IMR-90 (cell line): ENCODE results near the gene PRR5L. TPM values are rescaled to one million over a fixed set of nuclear protein-coding genes. Genes with fewer than 3 reads are reported as not detected.
A peak's percentile ranks its signal among the peaks of the same experiment; 100 is the strongest.

ENCODE experiments used
- ATAC-seq: fragments of 200-7000 bp; cut with Tn5 transposase; 2 replicates; pipeline ENCODE4 v1.9.1; 2020; ENCODE audit warnings: low read depth, mild to moderate bottlenecking, moderate library complexity
- BruUV-seq: library from RNA; stranded (reverse); fragments of 400-500 nt; replicated peaks from 2 replicates; lab custom pipeline; 2021; lab: Mats Ljungman, UMichigan
- CTCF ChIA-PET: fragments of 300-600 bp; formaldehyde crosslinking; extraction: SDS; loops from one replicate; lab custom pipeline; 2021; ENCODE audit warnings: antibody characterized with exemption; lab: Yijun Ruan, JAX
- POLR2A ChIA-PET: fragments of 300-600 bp; sonication (Branson Sonifier 250); formaldehyde crosslinking; loops from one replicate; lab custom pipeline; 2022; ENCODE audit warnings: antibody characterized with exemption; ENCODE audit not compliant: unreplicated experiment; lab: Charles Lee
- DNase-seq: peaks from one replicate; pipeline ENCODE4 v3.0.0; 2013
- H2AFZ ChIP-seq: replicated peaks from 2 replicates; pipeline ENCODE3; 2013; ENCODE audit warnings: low read length, mild to moderate bottlenecking; ENCODE audit not compliant: poor library complexity
- H2AK5ac ChIP-seq: 2 replicates; pipeline ENCODE4 v1.6.1; 2013; ENCODE audit warnings: low read depth, low read length, inconsistent platforms
- H2AK9ac ChIP-seq: replicated peaks from 2 replicates; pipeline ENCODE3; 2013; ENCODE audit warnings: mild to moderate bottlenecking, low read depth, low read length, moderate library complexity; ENCODE audit not compliant: poor library complexity
- H2BK120ac ChIP-seq: 2 replicates; pipeline ENCODE4 v1.6.1; 2013; ENCODE audit warnings: low read depth, low read length, inconsistent platforms
- H2BK15ac ChIP-seq: 3 replicates; pipeline ENCODE4 v1.6.1; 2013; ENCODE audit warnings: low read depth, low read length, inconsistent platforms
- H2BK20ac ChIP-seq: 2 replicates; pipeline ENCODE4 v1.6.1; 2013; ENCODE audit warnings: low read depth, mild to moderate bottlenecking, inconsistent platforms, low read length, moderate library complexity
- H2BK5ac ChIP-seq: 2 replicates; pipeline ENCODE4 v1.6.1; 2013; ENCODE audit warnings: mild to moderate bottlenecking, low read depth, low read length, inconsistent platforms; ENCODE audit not compliant: poor library complexity, severe bottlenecking
- H3K14ac ChIP-seq: replicated peaks from 2 replicates; pipeline ENCODE4 v1.6.1; 2013; ENCODE audit warnings: low read depth, low read length, inconsistent platforms
- H3K18ac ChIP-seq: 2 replicates; pipeline ENCODE4 v1.6.1; 2013; ENCODE audit warnings: low read depth, low read length, control low read depth
- H3K23ac ChIP-seq: 2 replicates; pipeline ENCODE4 v1.6.1; 2013; ENCODE audit warnings: low read depth, low read length, inconsistent platforms
- H3K27ac ChIP-seq: 2 replicates; pipeline ENCODE4 v1.5.1; 2013; ENCODE audit warnings: mild to moderate bottlenecking, control low read depth, low read length; ENCODE audit not compliant: insufficient read depth
- H3K27me3 ChIP-seq: 2 replicates; pipeline ENCODE4 v1.6.1; 2013; ENCODE audit warnings: low read length; ENCODE audit not compliant: control insufficient read depth, insufficient read depth
- H3K36me3 ChIP-seq: 2 replicates; pipeline ENCODE4 v1.6.1; 2013; ENCODE audit warnings: low read length, mixed read lengths; ENCODE audit not compliant: control insufficient read depth, insufficient read depth
- H3K4ac ChIP-seq: 2 replicates; pipeline ENCODE4 v1.6.1; 2013; ENCODE audit warnings: low read depth, low read length, inconsistent platforms
- H3K4me1 ChIP-seq: 2 replicates; pipeline ENCODE4 v1.6.1; 2013; ENCODE audit warnings: low read length, mixed read lengths; ENCODE audit not compliant: control insufficient read depth, insufficient read depth
- H3K4me2 ChIP-seq: 2 replicates; pipeline ENCODE4 v1.6.1; 2013; ENCODE audit warnings: low read depth, mild to moderate bottlenecking, control low read depth, low read length, moderate library complexity
- H3K4me3 ChIP-seq: 2 replicates; pipeline ENCODE4 v1.5.1; 2013; ENCODE audit warnings: low read depth, mild to moderate bottlenecking, control low read depth, low read length, moderate library complexity; ENCODE audit not compliant: insufficient read depth
- H3K56ac ChIP-seq: 2 replicates; pipeline ENCODE4 v1.6.1; 2013; ENCODE audit warnings: low read length, inconsistent platforms; ENCODE audit not compliant: insufficient read depth; ENCODE audit errors: extremely low read depth
- H3K79me1 ChIP-seq, 2 experiments: 2 replicates each; pipeline ENCODE4 v1.6.1; 2013; ENCODE audit warnings: low read length in 2 of 2, inconsistent platforms in 1 of 2, low read depth in 1 of 2
- H3K9ac ChIP-seq: 2 replicates; pipeline ENCODE4 v1.6.1; 2013; ENCODE audit warnings: low read depth, low read length, control low read depth
- H3K9me1 ChIP-seq: 2 replicates; pipeline ENCODE4 v1.6.1; 2013; ENCODE audit warnings: low read length, inconsistent platforms; ENCODE audit not compliant: insufficient read depth
- H3K9me3 ChIP-seq: 2 replicates; pipeline ENCODE4 v1.6.1; 2013; ENCODE audit warnings: low read length; ENCODE audit not compliant: control insufficient read depth, insufficient read depth
- H4K20me1 ChIP-seq: 2 replicates; pipeline ENCODE4 v1.6.1; 2013; ENCODE audit warnings: low read length, inconsistent platforms; ENCODE audit not compliant: insufficient read depth
- H4K5ac ChIP-seq: 2 replicates; pipeline ENCODE4 v1.6.1; 2013; ENCODE audit warnings: mild to moderate bottlenecking, low read depth, low read length, control low read depth
- H4K8ac ChIP-seq, 2 experiments: 2 replicates each; pipeline ENCODE4 v1.6.1; 2013; ENCODE audit warnings: low read depth in 2 of 2, low read length in 2 of 2, control low read depth in 1 of 2, inconsistent platforms in 1 of 2
- H4K91ac ChIP-seq: 2 replicates; pipeline ENCODE4 v1.6.1; 2013; ENCODE audit warnings: low read depth, low read length, inconsistent platforms; ENCODE audit not compliant: insufficient read depth
- CEBPB ChIP-seq: IDR thresholded peaks from 2 replicates; pipeline ENCODE4 v1.6.1; 2012; ENCODE audit warnings: low read depth, low read length, improper control_type of control experiment
- CHD1 ChIP-seq: IDR thresholded peaks from 2 replicates; pipeline ENCODE4 v1.6.1; 2012; ENCODE audit warnings: low read depth, low read length, improper control_type of control experiment
- FOS ChIP-seq: fragments of 150-350 bp; IDR thresholded peaks from 2 replicates; pipeline ENCODE4 v1.6.1; 2016; ENCODE audit warnings: low read depth, low read length
- MAFK ChIP-seq: IDR thresholded peaks from 2 replicates; pipeline ENCODE4 v1.6.1; 2012; ENCODE audit warnings: low read depth, low read length, improper control_type of control experiment
- MXI1 ChIP-seq: IDR thresholded peaks from 2 replicates; pipeline ENCODE4 v1.6.1; 2012; ENCODE audit warnings: low read depth, mild to moderate bottlenecking, low read length, moderate library complexity, borderline replicate concordance
- POLR2A ChIP-seq: IDR thresholded peaks from 2 replicates; pipeline ENCODE4 v1.6.1; 2012; ENCODE audit warnings: mild to moderate bottlenecking, low read depth, low read length
- RCOR1 ChIP-seq: IDR thresholded peaks from 2 replicates; pipeline ENCODE4 v1.6.1; 2012; ENCODE audit warnings: mild to moderate bottlenecking, low read length, improper control_type of control experiment; ENCODE audit not compliant: insufficient replicate concordance
- SMC3 ChIP-seq: fragments of 150-350 bp; IDR thresholded peaks from 2 replicates; pipeline ENCODE4 v1.6.1; 2016; ENCODE audit warnings: low read depth, mild to moderate bottlenecking, antibody characterized with exemption, low read length, moderate library complexity
- WGBS, 2 experiments: methylation state at CpG; one replicate each; pipeline versions ENCODE4 v1.1.5 to v1.1.7; 2013; ENCODE audit warnings: missing lambda C conversion rate in 2 of 2; ENCODE audit not compliant: insufficient read length in 1 of 2; ENCODE audit errors: extremely low coverage in 2 of 2; 5-methylcytosine and 5-hydroxymethylcytosine counted together
- dilution Hi-C: fragments of 300-500 bp; cut with HindIII; formaldehyde crosslinking; loops from one replicate; pipeline ENCODE4 v1.14.3; 2018; ENCODE audit warnings: low sequenced_read_pairs; ENCODE audit not compliant: unreplicated experiment
- in situ Hi-C: fragments of 300-500 bp; cut with MboI; formaldehyde crosslinking; loops from 3 replicates; pipeline ENCODE4 v1.14.3; 2019; ENCODE audit warnings: low sequenced_read_pairs, inconsistent platforms, mixed read lengths
- intact Hi-C: fragments of 100-400 bp; cut with micrococcal nuclease; formaldehyde crosslinking; loops from 2 replicates; pipeline ENCODE4 v1.10.0; 2022
- polyA plus RNA-seq, 3 experiments: library from polyadenylated mRNA; depleted of rRNA; stranded (reverse); fragments of >200 nt; gene quantifications; 2 replicates each; pipeline ENCODE4 v1.2.3, GENCODE V29; 2012; ENCODE audit warnings: low replicate concordance in 1 of 3
- total RNA-seq: library from RNA; depleted of rRNA; stranded (reverse); fragments of >200 nt; gene quantifications from 2 replicates; pipeline ENCODE4 v1.2.3, GENCODE V29; 2012
- TF ChIP-seq, protein P1 (sequence below): conservative IDR thresholded peaks from 2 replicates; pipeline ENCODE4 v1.5.1; 2012; ENCODE audit warnings: mild to moderate bottlenecking, low read depth, low read length, improper control_type of control experiment
- TF ChIP-seq, protein P2 (sequence below): fragments of 150-350 bp; IDR thresholded peaks from 2 replicates; pipeline ENCODE4 v1.6.1; 2016; ENCODE audit warnings: low read depth, mild to moderate bottlenecking, low read length, moderate library complexity, borderline replicate concordance

The PRR5L gene
- total and polyA plus RNA-seq, 2 of the 4 experiments (the other 2 are of a cell fraction) = 2.9 to 3.6 TPM

DNA sequence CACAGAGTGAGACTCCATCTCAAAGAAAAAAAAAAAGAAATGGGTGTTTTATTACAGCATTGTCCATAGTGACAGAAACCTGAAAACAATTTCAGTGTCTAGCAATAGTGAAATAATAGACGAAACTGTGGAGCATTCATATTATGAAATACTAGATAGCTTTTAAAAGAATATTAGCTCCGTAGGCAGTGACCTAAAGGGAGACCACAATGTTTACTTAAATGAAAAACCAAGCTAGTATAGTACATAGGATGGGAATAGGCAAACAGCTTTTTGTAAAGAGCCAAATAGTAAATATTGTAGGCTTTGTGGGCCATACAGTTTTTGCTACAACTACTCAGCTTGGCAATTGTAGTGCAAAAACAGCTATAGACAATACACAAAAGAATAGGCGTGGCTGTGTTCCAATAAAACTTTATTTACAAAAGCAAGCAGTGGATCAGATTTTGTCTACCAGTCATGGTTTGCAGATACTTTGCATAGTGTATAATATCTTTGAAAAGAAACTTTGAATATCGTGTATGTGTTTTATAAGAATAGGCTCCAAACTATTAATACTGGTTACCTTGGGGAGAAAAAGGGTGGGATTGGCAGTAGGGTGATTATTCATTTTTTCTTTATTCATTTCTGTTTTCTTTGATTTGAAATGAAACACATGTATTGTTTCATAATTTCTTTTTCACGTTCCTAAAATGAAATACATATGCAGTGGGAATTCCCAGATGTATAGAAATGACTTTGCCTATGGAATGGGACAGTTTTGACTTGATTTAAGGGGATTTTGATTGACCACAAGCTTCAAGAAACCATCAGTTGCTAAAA, 50.7 kb downstream of the PRR5L start (continued):
- TF ChIP-seq, protein P1, sequence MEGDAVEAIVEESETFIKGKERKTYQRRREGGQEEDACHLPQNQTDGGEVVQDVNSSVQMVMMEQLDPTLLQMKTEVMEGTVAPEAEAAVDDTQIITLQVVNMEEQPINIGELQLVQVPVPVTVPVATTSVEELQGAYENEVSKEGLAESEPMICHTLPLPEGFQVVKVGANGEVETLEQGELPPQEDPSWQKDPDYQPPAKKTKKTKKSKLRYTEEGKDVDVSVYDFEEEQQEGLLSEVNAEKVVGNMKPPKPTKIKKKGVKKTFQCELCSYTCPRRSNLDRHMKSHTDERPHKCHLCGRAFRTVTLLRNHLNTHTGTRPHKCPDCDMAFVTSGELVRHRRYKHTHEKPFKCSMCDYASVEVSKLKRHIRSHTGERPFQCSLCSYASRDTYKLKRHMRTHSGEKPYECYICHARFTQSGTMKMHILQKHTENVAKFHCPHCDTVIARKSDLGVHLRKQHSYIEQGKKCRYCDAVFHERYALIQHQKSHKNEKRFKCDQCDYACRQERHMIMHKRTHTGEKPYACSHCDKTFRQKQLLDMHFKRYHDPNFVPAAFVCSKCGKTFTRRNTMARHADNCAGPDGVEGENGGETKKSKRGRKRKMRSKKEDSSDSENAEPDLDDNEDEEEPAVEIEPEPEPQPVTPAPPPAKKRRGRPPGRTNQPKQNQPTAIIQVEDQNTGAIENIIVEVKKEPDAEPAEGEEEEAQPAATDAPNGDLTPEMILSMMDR = no peak

DNA sequence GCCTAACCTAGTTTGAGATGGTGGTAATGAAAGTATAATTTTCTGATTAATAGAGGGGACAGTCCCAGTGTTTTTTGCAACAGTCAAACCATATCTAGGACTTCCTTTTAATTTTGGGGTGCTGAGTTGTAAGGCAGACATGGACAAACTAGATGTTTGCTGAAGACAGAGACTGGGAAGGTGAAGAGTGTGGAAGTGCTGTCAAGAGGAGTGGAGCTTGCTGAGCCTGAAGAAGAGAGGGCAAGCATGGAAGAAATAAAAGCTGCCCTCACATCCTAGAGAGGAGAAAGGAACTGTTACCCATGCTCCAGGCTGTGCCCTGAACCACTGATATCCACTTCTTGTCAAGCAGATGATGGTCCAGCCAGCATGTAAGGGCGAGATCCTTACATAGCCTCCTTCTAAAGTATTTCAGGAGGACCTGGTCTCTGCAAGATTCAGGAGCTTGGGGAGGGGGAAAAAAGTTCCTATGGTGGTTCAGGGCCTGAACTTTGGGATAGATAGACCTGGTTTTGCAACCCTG, 51.4 kb downstream of the PRR5L start:
- Histone ChIP-seq H3K9me3 (no peaks in the 10 kb centered on the region), H3K27me3 (peaks cover 17% of the 10 kb centered on the region), H4K5ac (no peak overlapping the region), H3K9ac (no peak overlapping the region), H2AFZ (peak overlapping the region; percentile 33), H2AK5ac (no peak overlapping the region), H3K18ac (no peak overlapping the region), H3K4me2 (no peak overlapping the region), H3K27ac (no peak overlapping the region), H4K8ac (no peak overlapping the region), H2BK5ac (no peak overlapping the region), H3K36me3 (no peaks in the 10 kb centered on the region), H2AK9ac (no peak overlapping the region), H3K4me1 (no peaks in the 10 kb centered on the region), H3K79me1 (no peaks in the 10 kb centered on the region), H2BK20ac (no peak overlapping the region), H4K91ac (no peak overlapping the region), H4K20me1 (no peaks in the 10 kb centered on the region), H3K23ac (no peak overlapping the region), H3K14ac (no peak overlapping the region), H2BK120ac (no peak overlapping the region), H2BK15ac (no peak overlapping the region), H3K9me1 (0 out of 2 replicates have a peak, but pooled peaks cover 3% of the 10 kb centered on the region), H3K56ac (no peak overlapping the region), H3K4ac (no peak overlapping the region), H3K4me3 (no peak overlapping the region)
- ATAC-seq = no peak
- intact Hi-C loops = no loop called here
- DNase-seq = no peak
- no CpG with 5 or more reads among the region's 1 CpG for WGBS, 2 experiments
- in situ Hi-C loops = no loop called here
- POLR2A ChIA-PET = interaction anchor here (0.6 kb wide), 1 partner anchor 28 kb away, joined by 6 read pairs; no protein-coding TSS in a partner anchor
- dilution Hi-C loops = no loop called here
- CTCF ChIA-PET = no interaction called here
- BruUV-seq = no TSS peak
- TF ChIP-seq MAFK = no peak
- no peak for TF ChIP-seq RCOR1
- TF ChIP-seq, protein P2, sequence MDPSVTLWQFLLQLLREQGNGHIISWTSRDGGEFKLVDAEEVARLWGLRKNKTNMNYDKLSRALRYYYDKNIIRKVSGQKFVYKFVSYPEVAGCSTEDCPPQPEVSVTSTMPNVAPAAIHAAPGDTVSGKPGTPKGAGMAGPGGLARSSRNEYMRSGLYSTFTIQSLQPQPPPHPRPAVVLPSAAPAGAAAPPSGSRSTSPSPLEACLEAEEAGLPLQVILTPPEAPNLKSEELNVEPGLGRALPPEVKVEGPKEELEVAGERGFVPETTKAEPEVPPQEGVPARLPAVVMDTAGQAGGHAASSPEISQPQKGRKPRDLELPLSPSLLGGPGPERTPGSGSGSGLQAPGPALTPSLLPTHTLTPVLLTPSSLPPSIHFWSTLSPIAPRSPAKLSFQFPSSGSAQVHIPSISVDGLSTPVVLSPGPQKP = no peak
- no peak for TF ChIP-seq POLR2A
- no peak for TF ChIP-seq SMC3
- no peak for TF ChIP-seq FOS
- TF ChIP-seq, protein P1 = no peak
- no peak for TF ChIP-seq MXI1
- TF ChIP-seq CEBPB = no peak
- TF ChIP-seq CHD1 = no peak
